HepG2 (cell line): Measurements from ENCODE around the gene EIF5A. TPM values are rescaled to one million over a fixed set of nuclear protein-coding genes. Genes with fewer than 3 reads are reported as not detected.

Experiments used
- ATF1 ChIP-seq: IDR thresholded peaks from 2 replicates; pipeline ENCODE4 v1.6.1; 2016; ENCODE audit warnings: mild to moderate bottlenecking, control low read depth
- HMGA1 ChIP-seq: sonication (generic); formaldehyde crosslinking; conservative IDR thresholded peaks from 2 replicates; pipeline ENCODE4 v1.4.0; 2020; ENCODE audit warnings: missing genetic modification reagents
- HOXA9 ChIP-seq: sonication (generic); formaldehyde crosslinking; IDR thresholded peaks from 2 replicates; pipeline ENCODE4 v1.8.1; 2022; ENCODE audit warnings: missing genetic modification reagents, mild to moderate bottlenecking, moderate library complexity, borderline replicate concordance
- MLLT10 ChIP-seq: sonication (generic); formaldehyde crosslinking; IDR thresholded peaks from 2 replicates; pipeline ENCODE4 v1.4.0; 2020; ENCODE audit warnings: missing genetic modification reagents
- NCOA5 ChIP-seq: sonication (generic); formaldehyde crosslinking; IDR thresholded peaks from 2 replicates; pipeline ENCODE4 v1.4.0; 2020; ENCODE audit warnings: missing genetic modification reagents
- NFKB2 ChIP-seq: sonication (generic); formaldehyde crosslinking; IDR thresholded peaks from 2 replicates; pipeline ENCODE4 v1.4.0; 2020; ENCODE audit warnings: missing genetic modification reagents, borderline replicate concordance
- NR2F2 ChIP-seq: IDR thresholded peaks from 2 replicates; pipeline ENCODE4 v1.6.1; 2012; ENCODE audit warnings: low read depth, inconsistent platforms, borderline replicate concordance
- PHF8 ChIP-seq: sonication (generic); formaldehyde crosslinking; IDR thresholded peaks from 2 replicates; pipeline ENCODE4 v1.5.0; 2020; ENCODE audit warnings: missing genetic modification reagents
- PRPF4 ChIP-seq: fragments of 200-400 bp; formaldehyde crosslinking; IDR thresholded peaks from 2 replicates; pipeline ENCODE4 v1.6.1; 2016; ENCODE audit warnings: low read length, low read depth; ENCODE audit not compliant: poor library complexity, severe bottlenecking
- SOX13 ChIP-seq, 3 experiments: fragments of 450-650 bp in 1 of 3; sonication (generic) in 1 of 3; formaldehyde crosslinking in 1 of 3; IDR thresholded peaks in 2 of 3; conservative IDR thresholded peaks in 1 of 3; 2 replicates each; pipeline versions ENCODE4 v1.5.0 to v1.6.1; 2016 to 2020; ENCODE audit warnings: antibody characterized with exemption in 1 of 3, mild to moderate bottlenecking in 1 of 3, missing compliant biosample characterization in 1 of 3, missing genetic modification reagents in 1 of 3, moderate library complexity in 1 of 3
- SRF ChIP-seq: IDR thresholded peaks from 2 replicates; pipeline ENCODE4 v1.6.1; 2011; ENCODE audit warnings: mild to moderate bottlenecking, low read depth, low read length, moderate library complexity
- TAF1 ChIP-seq: sonication (generic); formaldehyde crosslinking; IDR thresholded peaks from 2 replicates; pipeline ENCODE4 v1.4.0; 2020; ENCODE audit warnings: missing genetic modification reagents
- TEAD2 ChIP-seq: sonication (generic); formaldehyde crosslinking; IDR thresholded peaks from 2 replicates; pipeline ENCODE4 v1.9.0; 2021; ENCODE audit warnings: missing genetic modification reagents
- TOE1 ChIP-seq: sonication (generic); formaldehyde crosslinking; IDR thresholded peaks from 2 replicates; pipeline ENCODE4 v1.4.0; 2020; ENCODE audit warnings: mild to moderate bottlenecking, missing genetic modification reagents
- U2AF2 ChIP-seq: fragments of 200-400 bp; formaldehyde crosslinking; IDR thresholded peaks from 2 replicates; pipeline ENCODE4 v1.6.1; 2017; ENCODE audit warnings: low read depth, mild to moderate bottlenecking, low read length
- ZFX ChIP-seq: sonication (generic); formaldehyde crosslinking; IDR thresholded peaks from 2 replicates; pipeline ENCODE4 v1.4.0; 2020; ENCODE audit warnings: mild to moderate bottlenecking, low read depth, missing genetic modification reagents, moderate library complexity
- ZNF3 ChIP-seq: IDR thresholded peaks from 2 replicates; pipeline ENCODE4 v1.7.0; 2017; ENCODE audit warnings: inconsistent platforms
- ZNF546 ChIP-seq: sonication (generic); formaldehyde crosslinking; conservative IDR thresholded peaks from 2 replicates; pipeline ENCODE4 v1.8.1; 2023; ENCODE audit warnings: mild to moderate bottlenecking, missing genetic modification reagents
- ZNF605 ChIP-seq: sonication (generic); formaldehyde crosslinking; IDR thresholded peaks from 2 replicates; pipeline ENCODE4 v1.8.0; 2022; ENCODE audit warnings: mild to moderate bottlenecking, missing genetic modification reagents
- ZNF749 ChIP-seq: sonication (generic); formaldehyde crosslinking; IDR thresholded peaks from 2 replicates; pipeline ENCODE4 v1.8.0; 2022; ENCODE audit warnings: mild to moderate bottlenecking, missing genetic modification reagents, moderate library complexity, borderline replicate concordance
- ZNF788 ChIP-seq: sonication (generic); formaldehyde crosslinking; IDR thresholded peaks from 2 replicates; pipeline ENCODE4 v1.5.0; 2020; ENCODE audit warnings: mild to moderate bottlenecking, missing genetic modification reagents, borderline replicate concordance
- ZSCAN12 ChIP-seq: sonication (generic); formaldehyde crosslinking; IDR thresholded peaks from 2 replicates; pipeline ENCODE4 v1.9.0; 2021; ENCODE audit warnings: mild to moderate bottlenecking, missing genetic modification reagents
- polyA plus RNA-seq, 8 experiments: library from polyadenylated mRNA; depleted of rRNA in 3 of 8; stranded (reverse) in 7 of 8; unstranded in 1 of 8; fragments of >200 nt; fragmentation: Illumina TruSeq in 4 of 8; extraction: Trizol in 4 of 8; gene quantifications; 2 replicates each; pipeline versions ENCODE4 v1.2.1 to v1.2.3, GENCODE V29; 2011 to 2016; ENCODE audit warnings: low read depth in 4 of 8, missing spikeins in 1 of 8, mixed read lengths in 1 of 8; ENCODE audit not compliant: insufficient read depth in 1 of 8
- total RNA-seq, 5 experiments: library from RNA; depleted of rRNA; stranded (reverse); fragments of >200 nt; fragmentation: Illumina TruSeq; extraction: Trizol; gene quantifications; 2 replicates each; pipeline ENCODE4 v1.2.3, GENCODE V29; 2016; ENCODE audit warnings: low read depth in 1 of 5
- TF ChIP-seq, protein P1 (sequence below): sonication (generic); formaldehyde crosslinking; IDR thresholded peaks from 2 replicates; pipeline ENCODE4 v1.5.0; 2020; ENCODE audit warnings: mild to moderate bottlenecking, missing genetic modification reagents, borderline replicate concordance
- TF ChIP-seq, protein P2 (sequence below), 2 experiments: sonication (generic) in 1 of 2; formaldehyde crosslinking in 1 of 2; IDR thresholded peaks; 2 replicates each; pipeline versions ENCODE4 v1.4.0 to v1.6.1; 2018 to 2020; ENCODE audit warnings: missing genetic modification reagents in 2 of 2, borderline replicate concordance in 1 of 2, low read depth in 1 of 2, mild to moderate bottlenecking in 1 of 2, missing biosample characterization in 1 of 2
- TF ChIP-seq, protein P3 (sequence below): sonication (generic); formaldehyde crosslinking; IDR thresholded peaks from 2 replicates; pipeline ENCODE4 v1.5.0; 2020; ENCODE audit warnings: missing genetic modification reagents, mild to moderate bottlenecking, borderline replicate concordance

EIF5A gene
- total and polyA plus RNA-seq, 2 of the 13 experiments (the other 11 are each of a cell fraction or from before 2014, with no cell fraction given), result 319 to 337 TPM

DNA sequence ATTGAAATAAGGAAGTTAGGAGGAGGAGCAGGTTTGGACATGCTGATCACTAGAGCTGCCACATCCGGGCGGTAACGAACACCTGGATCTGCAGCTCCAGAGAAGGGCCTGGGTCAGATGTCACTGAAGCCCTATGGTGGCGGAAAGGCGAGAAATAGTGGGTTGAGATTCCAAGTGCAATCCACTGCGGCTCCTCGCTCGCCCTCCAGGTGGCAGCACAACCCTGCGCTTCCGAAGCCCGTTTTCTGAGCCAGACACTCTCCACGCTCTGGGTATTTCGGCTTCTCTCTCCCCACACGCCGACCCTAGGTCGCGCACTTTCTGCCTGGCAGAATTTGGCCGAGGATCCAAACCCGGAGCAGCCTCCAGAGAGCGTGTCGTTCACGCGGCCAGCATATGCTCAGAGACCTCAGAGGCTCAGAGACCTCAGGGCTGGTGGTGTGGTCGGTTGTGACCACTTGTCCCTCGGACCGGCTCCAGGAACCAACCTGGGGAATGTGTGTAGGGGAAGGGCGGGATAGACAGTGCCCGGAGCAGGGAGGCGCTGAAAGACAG is 26.8 kb upstream of the EIF5A start (continued):
- TF ChIP-seq ZNF546 (CRISPR knock-in tag), result no peak; the same call in 1 of the 2 replicates
- no peak for TF ChIP-seq U2AF2
- TF ChIP-seq ZFX (CRISPR knock-in tag), result no peak; the same call in 1 of the 2 replicates
- 0 out of 2 replicates have a peak, but pooled peaks have one; percentile 26 for TF ChIP-seq NR2F2
- TF ChIP-seq TOE1, result 0 out of 2 replicates have a peak, but pooled peaks have one; percentile 15
- TF ChIP-seq TEAD2, result 0 out of 2 replicates have a peak, but pooled peaks have one; percentile 15
- TF ChIP-seq SOX13 (IDR thresholded peaks at IDR 0.05), result no peak
- no peak; a peak in 1 of 4 replicates for TF ChIP-seq SOX13 (CRISPR knock-in tag; conservative IDR thresholded peaks at IDR 0.05 in 1 of 2, IDR thresholded peaks at IDR 0.05 in 1 of 2)
- TF ChIP-seq PRPF4, result no peak
- no peak for TF ChIP-seq ATF1 (CRISPR knock-in tag)
- no peak for TF ChIP-seq SRF
- TF ChIP-seq NFKB2 (CRISPR knock-in tag), result peak; percentile 47
- TF ChIP-seq ZNF3, result no peak
- TF ChIP-seq ZNF788 (CRISPR knock-in tag), result no peak; the same call in 1 of the 2 replicates
- TF ChIP-seq NCOA5 (CRISPR knock-in tag), result no peak
- TF ChIP-seq MLLT10 (CRISPR knock-in tag), result no peak
- no peak for TF ChIP-seq ZSCAN12
- no peak for TF ChIP-seq HMGA1 (CRISPR knock-in tag)
- peak; percentile 21; the same call in 1 of the 2 replicates for TF ChIP-seq PHF8
- TF ChIP-seq, protein P1, sequence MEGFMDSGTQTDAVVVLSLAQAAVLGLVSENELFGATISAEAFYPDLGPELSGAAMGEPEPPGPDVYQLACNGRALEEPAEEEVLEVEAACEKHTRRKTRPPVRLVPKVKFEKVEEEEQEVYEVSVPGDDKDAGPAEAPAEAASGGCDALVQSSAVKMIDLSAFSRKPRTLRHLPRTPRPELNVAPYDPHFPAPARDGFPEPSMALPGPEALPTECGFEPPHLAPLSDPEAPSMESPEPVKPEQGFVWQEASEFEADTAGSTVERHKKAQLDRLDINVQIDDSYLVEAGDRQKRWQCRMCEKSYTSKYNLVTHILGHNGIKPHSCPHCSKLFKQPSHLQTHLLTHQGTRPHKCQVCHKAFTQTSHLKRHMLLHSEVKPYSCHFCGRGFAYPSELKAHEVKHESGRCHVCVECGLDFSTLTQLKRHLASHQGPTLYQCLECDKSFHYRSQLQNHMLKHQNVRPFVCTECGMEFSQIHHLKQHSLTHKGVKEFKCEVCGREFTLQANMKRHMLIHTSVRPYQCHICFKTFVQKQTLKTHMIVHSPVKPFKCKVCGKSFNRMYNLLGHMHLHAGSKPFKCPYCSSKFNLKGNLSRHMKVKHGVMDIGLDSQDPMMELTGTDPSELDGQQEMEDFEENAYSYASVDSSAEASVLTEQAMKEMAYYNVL (CRISPR knock-in tag), result no peak
- TF ChIP-seq TAF1 (CRISPR knock-in tag), result peak; percentile 36; the same call in 1 of the 2 replicates
- TF ChIP-seq, protein P2, sequence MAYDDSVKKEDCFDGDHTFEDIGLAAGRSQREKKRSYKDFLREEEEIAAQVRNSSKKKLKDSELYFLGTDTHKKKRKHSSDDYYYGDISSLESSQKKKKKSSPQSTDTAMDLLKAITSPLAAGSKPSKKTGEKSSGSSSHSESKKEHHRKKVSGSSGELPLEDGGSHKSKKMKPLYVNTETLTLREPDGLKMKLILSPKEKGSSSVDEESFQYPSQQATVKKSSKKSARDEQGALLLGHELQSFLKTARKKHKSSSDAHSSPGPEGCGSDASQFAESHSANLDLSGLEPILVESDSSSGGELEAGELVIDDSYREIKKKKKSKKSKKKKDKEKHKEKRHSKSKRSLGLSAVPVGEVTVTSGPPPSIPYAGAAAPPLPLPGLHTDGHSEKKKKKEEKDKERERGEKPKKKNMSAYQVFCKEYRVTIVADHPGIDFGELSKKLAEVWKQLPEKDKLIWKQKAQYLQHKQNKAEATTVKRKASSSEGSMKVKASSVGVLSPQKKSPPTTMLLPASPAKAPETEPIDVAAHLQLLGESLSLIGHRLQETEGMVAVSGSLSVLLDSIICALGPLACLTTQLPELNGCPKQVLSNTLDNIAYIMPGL (CRISPR knock-in tag; IDR thresholded peaks at IDR 0.05; ENCODE audit: borderline replicate concordance in 1 of 2, low read depth in 1 of 2), result peak; percentile 78 to 85; a peak in 3 of 4 replicates
- TF ChIP-seq HOXA9 (CRISPR knock-in tag), result no peak
- TF ChIP-seq, protein P3, sequence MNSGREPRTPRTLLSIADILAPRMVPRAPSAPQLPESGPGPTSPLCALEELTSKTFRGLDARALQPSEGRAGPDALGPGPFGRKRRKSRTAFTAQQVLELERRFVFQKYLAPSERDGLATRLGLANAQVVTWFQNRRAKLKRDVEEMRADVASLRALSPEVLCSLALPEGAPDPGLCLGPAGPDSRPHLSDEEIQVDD, result no peak
- TF ChIP-seq ZNF605 (CRISPR knock-in tag), result peak; percentile 47
- peak; percentile 61; the same call in 1 of the 2 replicates for TF ChIP-seq ZNF749 (CRISPR knock-in tag)
